ENCODE results near the gene F5.
"Not testable (repeated sequence)": the region's sequence is repeated elsewhere in the genome, so short reads cannot be mapped to it uniquely, and the experiment has no call there.

F5 gene

DNA sequence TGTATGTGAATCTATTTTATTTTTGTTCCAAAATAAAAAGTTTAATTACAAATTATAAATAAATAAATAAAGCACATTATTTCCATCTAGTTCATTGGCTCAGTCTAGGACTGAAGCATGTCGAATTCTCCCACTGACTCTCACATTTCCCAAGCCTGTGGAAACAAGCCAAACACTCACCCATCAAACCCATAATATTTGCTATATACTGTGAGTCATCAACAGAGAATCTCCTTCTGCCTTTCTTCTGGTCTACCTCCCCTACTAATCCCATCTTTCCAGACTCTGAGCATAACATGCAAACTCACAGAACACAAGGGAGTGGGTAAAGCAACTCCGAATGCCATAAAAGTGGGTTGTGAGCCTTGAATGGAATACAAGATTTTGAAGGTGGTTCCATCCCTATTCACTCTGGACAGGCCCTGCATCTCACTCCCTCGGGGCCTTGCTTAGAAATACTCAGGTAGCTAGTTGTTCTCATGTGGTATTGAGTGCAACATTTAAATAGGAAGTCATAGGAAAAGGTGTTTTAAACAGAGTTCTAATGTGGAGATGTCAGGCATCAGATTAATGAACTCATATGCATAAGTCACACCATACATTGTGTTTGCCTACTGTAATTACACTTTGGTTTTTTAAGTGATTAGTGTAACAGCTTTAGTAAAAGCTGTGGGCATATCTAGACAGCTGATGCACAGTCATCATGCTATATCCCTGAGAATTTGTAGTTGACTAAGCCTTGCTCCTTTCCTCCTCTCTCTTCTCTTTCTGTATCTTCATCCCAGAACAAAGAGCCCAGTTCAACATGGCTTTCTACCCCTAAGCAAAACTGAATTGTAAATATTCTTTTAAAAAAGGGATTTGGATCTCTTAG lies 47.0 kb downstream of the F5 start:
- DNase-seq, result no peak

DNA sequence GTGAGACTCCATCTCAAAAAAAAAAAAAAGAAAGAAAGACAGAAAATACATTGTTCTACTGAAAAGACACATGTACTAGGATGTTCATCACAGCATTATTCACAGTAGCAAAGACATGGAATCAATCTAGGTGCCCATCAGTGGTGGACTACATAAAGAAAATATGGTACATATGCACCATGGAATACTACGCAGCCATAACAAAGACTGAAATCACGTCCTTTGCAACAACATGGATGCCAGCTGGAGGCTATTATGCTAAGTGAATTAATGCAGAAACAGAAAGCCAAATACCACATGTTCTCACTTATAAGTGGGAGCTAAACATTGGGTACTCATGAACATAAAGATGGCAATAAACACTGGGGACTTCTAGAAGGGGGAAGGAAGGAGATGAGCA lies 51.6 kb downstream of the F5 start:
- DNase-seq, result no peak

DNA sequence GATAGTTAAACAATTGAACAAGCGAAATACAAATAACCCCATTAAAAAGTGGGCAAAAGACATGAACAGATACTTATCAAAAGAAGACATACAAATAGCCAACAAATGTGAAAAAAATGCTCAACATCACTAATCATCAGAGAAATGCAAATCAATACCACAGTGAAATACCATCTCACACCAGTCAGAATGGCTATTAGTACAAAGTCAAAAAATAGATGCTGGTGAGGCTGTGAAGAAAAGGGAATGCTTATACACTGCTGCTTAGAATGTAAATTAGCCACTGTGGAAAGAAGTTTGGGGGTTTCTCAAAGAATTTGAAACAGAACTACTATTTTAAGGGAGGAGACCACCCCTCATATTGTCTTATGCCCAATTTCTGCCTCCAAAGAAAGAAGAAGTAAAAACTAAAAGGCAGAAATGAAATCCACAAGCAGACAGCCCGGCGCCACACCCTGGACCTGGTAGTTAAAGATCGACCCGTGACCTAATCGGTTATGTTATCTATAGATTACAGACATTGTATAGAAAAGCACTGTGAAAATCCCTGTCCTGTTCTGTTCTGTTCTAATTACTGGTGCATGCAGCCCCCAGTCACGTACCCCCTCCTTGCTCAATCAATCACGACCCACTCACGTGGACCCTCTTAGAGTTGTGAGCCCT lies 52.6 kb downstream of the F5 start:
- DNase-seq, result not testable (repeated sequence)

DNA sequence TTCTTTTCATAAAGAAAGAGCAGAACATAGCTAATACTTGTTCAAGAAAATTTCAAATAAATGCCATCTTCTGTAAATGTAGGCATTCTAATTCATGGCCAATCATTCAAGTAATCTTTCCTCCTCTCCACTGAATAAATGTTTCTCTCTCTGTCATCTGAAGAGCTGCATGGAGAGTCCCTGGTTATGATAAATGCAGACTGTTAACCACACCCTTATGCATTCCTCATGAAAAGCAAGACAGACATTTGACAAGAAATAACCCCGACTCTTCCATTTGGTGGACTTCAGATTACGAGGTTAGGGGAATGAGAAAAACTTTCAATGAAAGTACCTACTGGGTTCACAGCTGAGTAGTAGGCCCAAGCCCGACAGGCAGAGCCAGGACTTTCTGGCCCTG lies 55.8 kb downstream of the F5 start:
- no peak for DNase-seq

DNA sequence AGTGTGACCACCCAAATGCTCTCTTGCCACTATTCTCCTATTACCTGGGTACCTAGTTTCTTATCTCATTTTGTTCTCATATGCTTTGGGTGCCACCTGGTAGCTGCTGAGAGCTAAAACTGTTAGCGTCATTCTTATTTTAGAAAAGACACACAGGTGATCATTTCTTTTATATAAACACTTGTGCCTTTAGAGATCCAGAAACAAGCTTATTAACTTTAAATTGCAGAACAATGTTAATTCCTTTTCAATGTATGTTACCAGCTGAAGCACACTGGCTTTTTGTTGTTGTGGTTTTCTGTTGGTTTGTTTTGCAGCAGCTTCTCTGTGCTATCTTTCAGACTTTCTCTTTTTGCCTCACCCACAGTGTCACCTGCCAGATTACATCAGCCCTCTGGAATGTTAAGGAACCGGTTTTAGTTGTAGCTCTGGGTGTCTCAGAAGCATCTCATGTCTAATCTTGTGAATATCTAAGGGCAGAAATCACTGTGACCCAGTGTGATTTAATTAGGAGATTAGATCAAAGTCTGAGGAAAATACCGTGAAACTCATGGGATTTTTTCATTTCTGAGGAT lies 57.1 kb downstream of the F5 start:
- DNase-seq, result no peak

DNA sequence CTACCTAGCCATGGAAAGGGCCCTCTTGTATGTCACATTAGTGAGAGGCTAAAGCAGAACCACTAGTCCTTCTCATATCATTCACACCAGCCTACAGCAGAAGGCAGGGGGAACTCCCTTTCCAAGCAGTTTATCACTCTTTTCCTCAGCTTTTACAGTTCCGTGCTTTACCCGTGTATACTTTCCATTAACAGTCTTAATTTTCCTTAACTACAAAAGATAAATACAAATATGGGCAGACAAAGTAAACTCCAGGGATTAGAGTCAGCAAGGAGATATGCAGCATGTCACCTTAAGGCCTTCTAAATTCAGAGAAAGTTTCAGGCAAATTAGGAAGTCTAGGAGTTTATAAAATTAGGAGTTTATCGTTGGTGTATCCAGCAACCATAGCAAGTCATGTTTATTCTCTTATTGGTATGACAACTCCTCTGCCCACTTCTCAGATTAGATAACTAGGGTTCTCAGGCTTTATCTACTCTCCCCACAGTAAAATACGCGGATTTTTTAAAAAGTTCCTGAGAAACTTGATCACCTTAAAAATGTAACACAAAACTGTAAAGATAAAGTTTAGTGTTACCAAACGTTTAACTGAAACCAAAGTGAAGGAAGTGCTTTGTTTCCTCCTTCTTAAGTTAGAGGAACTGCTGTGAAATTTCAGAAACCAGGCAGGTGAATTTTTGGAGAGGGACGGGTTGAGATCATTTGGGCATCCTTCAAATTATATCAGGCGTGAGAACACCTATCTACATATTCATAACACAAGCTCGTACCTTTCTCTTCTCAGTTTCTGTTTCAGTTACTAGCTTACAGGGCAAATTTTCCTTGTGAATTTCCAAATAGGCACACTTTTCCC lies 57.8 kb downstream of the F5 start:
- DNase-seq, result peak in 1 of 2 donors; percentile 6

DNA sequence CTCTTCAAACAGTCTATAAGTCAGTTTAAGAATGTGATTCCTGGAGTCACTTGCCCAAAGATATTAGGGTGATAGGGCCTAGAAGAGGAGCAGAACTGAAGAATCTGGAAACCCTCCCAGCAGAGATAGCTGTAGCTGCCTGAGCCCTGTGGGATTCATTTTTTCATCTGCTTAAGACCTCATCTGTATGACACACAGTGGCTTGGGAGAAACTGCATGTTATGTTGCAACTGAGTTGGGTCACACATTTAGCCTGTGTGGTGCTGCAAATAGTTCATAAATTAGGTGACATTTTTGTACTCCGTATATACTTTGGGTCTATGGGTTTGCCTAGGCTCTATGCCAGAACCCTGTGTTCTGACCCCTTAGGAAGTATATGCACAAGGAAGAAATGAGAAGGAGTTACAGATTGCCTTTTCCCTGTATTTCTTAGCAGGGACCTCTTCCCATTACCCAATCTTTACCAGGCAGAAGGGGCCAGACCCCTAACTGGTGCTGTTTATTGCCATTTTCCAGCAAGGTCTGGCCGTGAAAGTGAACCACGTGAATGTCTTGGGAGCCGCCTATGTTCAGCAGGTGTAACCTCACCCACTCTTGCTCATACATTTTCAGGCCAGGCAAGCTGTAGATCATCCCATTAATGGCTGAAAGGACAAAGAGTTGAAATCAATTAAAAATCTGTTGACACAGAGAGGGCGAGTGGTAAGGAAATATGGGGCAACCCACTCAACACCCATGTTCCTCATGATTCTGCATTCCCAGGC lies 58.6 kb downstream of the F5 start:
- peak in 1 of 2 donors; percentile 35 for DNase-seq

DNA sequence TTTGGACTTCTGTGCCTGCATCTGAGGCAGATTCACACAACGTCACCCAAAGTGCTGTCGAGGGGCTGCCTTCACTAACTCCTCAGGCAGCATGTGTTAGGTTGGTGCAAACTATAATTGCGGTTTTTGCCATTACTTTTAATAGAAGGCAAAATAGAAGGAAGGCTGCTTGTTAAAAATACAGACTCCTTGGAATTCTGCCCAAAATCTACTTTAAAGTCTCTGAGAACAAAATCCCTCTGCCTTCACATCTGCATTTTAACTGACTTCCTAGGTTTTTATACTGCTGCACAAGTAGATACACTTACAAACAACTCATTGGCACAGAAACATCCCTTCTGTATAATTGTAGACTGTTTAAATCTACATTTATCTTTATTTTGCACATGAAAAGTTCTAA lies 59.3 kb downstream of the F5 start:
- no peak for DNase-seq

DNA sequence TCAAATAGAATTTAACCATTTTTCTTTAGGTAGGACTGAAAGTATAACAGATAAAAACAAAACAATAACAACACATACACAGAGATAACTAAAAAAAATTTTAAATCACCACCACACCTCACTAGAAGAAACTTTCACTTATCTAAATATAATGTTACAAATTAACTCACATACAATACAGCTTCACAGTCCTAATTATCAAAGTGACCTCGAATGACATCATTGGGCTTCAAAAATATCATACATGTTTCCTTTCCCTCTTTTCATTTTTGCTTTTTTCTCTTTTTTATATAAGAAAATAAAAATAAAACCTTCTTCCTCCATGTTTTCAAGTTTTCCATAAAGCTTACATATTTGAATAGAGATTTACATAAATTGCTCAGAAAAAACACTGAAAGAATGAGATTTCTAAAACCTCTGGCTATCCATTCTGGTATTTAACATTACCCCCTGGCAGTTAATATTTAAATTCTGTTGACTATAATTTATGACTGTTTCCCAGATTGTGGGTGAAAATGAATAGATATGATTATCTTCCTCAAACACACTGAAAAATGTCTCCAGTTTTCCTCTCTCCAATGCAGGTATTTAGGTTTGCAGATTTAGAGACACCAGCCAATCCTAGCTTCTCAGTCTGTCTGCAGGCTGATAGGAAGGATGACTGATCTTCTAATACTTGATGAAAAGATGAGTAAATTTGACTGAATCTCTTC lies 60.0 kb downstream of the F5 start:
- no peak for DNase-seq

DNA sequence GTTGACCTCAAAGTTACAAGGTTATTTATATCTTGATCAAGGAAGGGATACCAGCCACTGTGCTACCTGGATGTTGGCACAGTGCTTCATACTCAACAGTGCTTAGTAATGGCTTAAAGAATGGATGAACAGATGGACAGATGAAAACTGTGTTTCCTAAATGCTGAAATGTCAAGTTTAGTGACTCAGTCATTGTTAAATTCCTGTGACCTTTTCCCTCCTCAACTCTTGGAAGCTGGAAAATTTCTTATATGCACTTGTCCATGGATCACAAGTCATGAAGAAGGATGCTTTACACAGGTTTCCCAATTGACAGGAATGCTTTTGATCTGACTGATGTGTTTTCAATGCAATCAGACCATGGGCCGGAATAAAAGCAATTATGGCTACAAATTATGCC lies 60.9 kb downstream of the F5 start:
- no peak for DNase-seq

DNA sequence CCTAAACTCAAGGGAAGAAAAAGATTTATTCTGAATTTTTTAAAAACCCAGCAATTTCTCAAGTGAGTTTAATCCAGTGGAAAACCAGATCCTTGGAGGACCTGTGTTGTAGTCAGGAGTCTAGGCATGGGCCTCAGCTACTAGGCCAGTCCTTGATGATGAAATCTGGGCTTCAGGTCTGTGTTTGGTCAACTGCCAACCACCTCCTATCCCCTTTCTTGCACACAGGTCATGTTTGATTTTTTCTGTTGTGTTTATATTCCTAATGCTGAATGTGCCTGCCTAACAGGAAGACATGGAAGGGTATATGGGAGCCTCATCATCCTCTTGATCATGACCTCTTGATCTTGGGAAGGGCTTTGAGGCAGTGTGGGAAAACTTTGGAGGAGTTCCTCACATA lies 62.4 kb downstream of the F5 start:
- DNase-seq, result no peak

DNA sequence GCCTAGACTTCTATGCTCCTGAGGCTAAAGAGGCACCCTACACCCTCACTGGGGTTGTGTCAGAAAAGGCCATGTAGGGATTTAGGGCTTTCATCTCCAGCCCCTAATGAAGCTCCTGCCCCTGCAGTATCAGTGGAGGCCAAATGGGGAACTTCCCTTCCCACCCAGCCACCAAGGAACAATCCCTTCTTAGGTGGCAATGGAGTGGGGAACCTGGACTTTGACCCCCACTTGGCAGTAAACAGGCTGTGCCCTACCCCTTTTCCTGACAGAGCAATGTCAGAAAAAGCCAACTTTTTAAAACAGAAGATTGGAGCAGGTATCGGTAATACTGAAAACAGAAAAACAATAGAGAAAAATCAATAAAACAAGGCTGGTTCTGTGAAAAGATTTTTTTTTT lies 65.1 kb downstream of the F5 start:
- DNase-seq, result no peak

DNA sequence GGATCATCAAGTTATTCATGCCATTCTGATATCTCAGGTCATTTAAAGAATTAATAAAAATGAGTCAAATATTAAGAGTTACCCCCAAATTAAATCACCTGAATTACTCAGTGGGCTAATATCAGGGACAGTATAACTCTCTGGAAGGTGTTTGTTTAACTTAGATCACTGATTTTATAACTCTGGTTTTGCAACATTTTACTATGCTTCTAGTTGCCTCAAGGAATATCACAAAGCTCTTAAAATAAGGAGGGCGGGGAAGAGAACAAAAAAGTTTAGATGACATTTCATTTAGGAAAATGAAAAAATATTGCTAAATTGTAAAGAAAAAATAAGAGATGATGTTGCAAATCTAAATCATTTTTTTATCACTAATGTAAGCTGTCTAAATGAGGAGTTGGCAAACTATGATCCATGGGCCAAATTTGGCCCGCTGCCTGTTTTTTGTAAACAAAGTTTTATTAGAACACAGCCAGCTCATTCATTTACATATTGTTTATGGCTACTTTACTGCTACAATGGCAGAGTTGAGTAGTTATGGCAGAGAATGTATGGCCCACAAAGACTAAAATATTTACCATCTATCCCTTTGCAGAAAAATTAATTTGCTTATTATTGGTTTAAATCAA lies 68.6 kb downstream of the F5 start:
- no peak for DNase-seq

DNA sequence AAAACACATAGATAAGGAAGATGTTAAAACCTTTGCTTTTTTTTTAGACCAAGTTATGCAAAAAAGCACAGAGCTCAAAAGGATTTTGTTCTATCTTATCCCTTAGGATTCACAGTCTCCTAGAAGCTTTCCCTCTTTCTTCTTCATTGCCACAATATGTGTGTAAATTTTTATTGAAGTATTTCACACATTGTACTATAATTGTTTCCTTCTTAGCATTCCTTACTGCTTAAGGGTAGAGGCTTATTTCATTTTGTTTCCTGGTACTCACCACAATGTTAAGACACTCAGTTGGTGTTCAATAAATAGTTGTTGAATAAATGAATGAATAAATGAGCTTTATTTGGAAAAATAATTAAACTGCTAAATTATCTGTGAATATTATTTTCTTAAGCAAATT lies 70.6 kb downstream of the F5 start:
- DNase-seq, result no peak

DNA sequence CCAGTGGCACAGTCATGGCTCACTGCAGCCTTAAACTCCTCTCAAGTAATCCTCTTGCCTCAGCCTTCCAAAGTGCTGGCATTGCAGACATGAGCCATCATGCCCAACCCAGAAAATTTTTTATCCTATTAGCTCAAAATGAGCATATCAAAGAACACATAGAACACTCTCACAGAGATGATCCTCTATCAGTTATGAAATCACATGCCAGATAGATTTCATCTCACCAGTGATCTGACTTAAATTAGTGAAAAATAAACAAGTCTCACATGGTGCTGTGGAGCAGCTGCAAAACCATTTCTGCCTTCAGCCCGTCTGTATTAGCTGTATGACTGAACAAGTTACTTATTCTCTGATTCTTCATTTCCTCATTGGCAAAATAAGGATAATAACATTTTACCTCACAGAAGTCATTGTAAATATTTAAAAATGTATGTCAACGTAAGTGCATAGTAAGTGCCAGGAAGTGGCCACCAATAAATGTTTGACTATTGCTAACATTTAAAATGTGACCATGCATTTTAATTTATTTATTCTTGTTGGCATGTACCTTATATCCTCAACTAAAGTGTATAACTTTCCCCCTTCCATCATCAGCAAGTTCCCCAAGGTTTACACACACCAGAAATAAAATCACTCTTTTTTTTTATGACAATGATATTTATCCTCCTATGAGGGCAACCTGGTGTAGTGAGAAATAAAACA lies 71.6 kb downstream of the F5 start:
- no peak for DNase-seq

DNA sequence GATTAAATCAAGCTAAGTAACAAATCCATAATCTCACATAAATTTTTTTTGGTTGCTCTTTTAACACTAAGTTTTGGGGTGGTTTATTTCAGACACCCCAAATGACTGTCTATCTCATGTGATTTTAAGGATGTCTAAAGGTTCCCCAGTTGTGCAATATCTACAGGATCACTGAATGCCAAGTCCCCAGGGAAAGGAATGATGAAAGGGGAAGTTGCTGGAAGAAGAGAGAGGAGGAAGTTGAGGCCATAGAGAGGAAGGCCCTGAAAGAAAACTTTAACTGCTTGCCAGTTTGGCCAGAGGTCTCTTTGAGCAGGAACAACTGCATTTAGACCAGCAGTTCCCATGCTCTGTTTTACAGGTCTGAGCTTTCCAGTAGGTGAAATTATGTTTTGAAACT lies 73.1 kb downstream of the F5 start:
- peak; percentile 52 to 70 for DNase-seq

DNA sequence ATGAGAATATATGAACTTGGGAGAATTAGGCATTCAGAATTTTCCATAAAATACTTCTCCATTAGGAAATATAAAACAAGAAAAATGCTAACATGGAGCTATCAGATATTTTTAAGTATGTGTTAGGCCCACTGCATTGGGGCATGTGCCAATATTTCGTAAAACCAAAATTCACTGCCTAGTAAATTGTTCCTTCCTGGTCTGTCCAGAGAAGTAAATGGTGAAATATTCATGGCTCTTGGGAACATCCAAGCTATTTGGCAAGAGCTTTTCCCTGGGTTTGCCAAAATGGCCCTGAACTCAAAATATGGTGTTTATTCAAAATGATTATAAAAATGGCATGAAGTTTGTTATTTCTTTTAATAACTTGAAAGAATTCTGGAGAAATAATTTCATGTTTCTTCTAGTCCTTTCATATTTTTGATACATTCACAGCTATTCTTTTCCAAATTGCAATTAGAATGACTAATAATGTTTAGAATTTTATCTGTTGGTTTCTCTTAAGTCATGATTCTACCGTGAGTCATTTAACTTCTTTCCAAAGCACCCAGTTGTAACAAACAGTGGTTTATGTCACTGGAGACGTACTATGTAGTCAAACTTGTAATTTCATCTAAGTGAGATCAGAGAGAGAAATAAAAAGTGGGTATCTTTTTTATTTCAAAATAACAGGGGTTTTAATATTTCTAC lies 74.8 kb downstream of the F5 start:
- DNase-seq, result peak in 1 of 2 donors; percentile 7

DNA sequence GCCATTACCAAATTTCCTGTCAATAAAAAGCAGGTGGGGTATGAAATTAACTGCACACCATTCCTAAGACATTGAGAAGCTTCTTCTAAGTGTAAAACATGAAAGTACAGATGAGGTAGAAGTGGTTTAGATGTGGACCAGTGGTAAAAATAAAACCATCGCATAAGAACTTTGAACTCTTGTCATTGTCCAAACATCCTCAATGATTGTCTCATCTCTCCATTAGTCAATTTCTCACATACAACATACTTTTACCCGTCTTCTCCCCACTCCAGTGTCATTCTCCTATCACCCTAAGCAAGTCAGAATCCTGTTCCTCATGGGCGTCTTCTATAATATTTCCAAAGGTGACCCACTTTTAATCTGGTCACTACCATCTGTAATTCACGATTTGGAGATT lies 76.2 kb downstream of the F5 start:
- DNase-seq, result no peak

DNA sequence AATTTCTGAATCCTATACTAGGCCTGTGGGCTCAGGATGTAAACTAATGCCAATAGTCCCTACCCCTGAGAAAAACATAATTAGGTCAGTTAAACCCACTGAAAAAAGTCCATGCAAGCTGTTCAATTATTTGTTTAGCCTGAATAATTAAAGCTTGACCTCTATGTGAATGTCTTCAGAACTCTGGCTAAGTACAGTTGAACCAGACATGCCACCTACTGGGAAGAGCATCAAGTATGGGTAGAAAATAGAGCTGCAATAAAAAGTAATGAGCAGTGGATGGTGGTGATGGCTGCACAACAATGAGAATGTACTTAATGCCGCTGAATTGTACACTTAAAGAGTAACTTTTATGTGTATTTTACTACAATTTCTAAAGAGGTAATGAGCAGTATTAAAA lies 76.9 kb downstream of the F5 start:
- no peak for DNase-seq
